ENCODE results near the gene C1QB.

The C1QB gene

DNA sequence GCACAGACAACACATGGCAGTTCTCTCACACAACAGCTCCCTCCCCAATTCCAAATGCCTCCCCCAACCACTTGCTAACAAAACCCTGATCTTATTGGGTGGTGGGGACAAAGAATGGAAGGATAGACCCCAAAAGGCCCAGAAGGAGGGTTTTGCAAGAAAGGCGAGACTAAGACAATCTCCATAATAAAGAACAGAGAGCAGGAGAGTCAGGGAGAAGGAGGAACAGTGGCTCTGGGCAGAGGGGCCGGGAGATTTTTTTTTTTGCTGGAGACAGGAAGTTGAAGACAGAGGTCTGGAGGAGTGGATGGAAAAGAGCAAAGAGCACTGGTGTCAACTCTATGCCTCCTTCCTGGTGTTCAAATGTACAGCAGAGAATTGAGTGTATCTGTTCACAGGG is 23.1 kb upstream of the C1QB start:
- H3K27me3 ChIP-seq (ENCODE audit: low read depth, low read length) = no peaks in the 10 kb centered on the region
- H3K36me3 ChIP-seq (replicated peaks; ENCODE audit: low read depth, low read length) = no peaks in the 10 kb centered on the region
- H3K79me2 ChIP-seq (ENCODE audit: low read length) = no peaks in the 10 kb centered on the region
- no peaks in the 10 kb centered on the region for H3K4me1 ChIP-seq (ENCODE audit: low read length)
- no peak overlapping the region for H3K4me3 ChIP-seq (ENCODE audit: low read length)
- no peaks in the 10 kb centered on the region for H4K20me1 ChIP-seq (ENCODE audit: insufficient read depth, low read length)
- TF ChIP-seq, protein P1, sequence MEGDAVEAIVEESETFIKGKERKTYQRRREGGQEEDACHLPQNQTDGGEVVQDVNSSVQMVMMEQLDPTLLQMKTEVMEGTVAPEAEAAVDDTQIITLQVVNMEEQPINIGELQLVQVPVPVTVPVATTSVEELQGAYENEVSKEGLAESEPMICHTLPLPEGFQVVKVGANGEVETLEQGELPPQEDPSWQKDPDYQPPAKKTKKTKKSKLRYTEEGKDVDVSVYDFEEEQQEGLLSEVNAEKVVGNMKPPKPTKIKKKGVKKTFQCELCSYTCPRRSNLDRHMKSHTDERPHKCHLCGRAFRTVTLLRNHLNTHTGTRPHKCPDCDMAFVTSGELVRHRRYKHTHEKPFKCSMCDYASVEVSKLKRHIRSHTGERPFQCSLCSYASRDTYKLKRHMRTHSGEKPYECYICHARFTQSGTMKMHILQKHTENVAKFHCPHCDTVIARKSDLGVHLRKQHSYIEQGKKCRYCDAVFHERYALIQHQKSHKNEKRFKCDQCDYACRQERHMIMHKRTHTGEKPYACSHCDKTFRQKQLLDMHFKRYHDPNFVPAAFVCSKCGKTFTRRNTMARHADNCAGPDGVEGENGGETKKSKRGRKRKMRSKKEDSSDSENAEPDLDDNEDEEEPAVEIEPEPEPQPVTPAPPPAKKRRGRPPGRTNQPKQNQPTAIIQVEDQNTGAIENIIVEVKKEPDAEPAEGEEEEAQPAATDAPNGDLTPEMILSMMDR (IDR thresholded peaks at IDR 0.05; ENCODE audit: low read depth, low read length) = no peak
- TF ChIP-seq EZH2phosphoT487 (IDR thresholded peaks at IDR 0.05; ENCODE audit: low read depth) = no peak
- H2AFZ ChIP-seq (ENCODE audit: low read depth, low read length) = no peak overlapping the region
- no peak overlapping the region for H3K27ac ChIP-seq (ENCODE audit: low read length)
- H3K9me3 ChIP-seq (ENCODE audit: insufficient read depth, low read length) = no peaks in the 10 kb centered on the region
- H3K4me2 ChIP-seq (ENCODE audit: low read length) = no peak overlapping the region
- no peak overlapping the region for H3K9ac ChIP-seq (ENCODE audit: low read length)

DNA sequence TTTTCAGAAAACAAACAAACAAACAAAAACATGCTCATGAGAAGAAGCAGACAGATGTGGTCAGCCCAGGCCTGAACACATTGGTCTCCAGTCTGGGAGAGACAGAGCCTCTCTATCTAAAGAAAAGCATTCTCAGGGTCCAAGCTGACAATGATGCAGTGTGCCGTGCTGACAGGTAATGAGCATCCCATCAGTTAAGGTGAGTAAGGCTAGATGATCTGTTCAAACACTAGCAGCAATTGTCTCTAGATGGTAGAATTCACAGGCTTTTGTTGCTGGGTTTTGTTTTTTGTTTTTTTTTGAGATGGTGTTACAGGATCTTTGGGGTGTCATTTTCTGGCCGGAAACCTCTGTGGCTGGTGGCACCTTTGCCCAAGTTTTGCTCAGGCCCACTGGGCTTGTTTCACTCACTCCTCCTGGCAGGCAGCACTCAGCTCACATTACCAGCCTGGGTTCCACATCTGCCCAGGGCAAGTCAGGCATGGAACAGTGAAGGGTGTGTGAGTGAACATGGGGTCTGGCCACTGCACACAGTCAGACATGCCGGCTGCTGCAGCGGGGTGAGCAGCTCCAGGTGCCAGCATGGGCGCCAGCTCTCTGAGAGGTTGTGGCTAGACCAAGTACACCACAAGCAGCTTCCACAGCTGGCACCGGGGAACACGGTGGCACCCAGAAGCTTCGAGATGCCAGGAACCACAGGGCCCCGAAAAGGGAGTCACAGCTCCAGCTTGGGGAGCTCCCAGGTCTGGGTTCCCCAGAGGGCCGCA is 19.2 kb upstream of the C1QB start:
- H3K27me3 ChIP-seq (ENCODE audit: low read depth, low read length) = no peaks in the 10 kb centered on the region

DNA sequence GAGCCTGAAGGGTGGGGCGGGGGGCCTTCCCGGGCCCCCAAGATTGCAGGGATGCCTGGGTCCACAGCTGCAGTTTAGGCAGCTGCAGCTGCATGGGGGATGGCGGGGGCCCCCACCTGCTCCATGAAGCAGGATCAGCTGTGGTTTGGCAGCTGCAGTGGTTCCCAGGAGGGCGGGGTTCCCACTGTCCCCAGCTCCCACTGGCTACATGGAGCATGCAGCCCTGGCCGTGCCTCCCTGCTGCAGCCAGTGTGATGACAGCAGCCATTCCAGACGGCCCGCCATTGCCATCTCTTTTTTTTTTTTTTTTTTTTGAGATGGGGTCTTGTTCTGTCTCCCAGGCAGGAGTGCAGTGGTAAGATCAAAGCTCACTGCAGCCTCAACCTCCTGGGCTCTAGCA is 17.6 kb upstream of the C1QB start:
- Histone ChIP-seq H3K4me1 (ENCODE audit: low read length) (no peaks in the 10 kb centered on the region; the same call in 1 of the 2 replicates), H2AFZ (ENCODE audit: low read depth, low read length) (no peak overlapping the region), H4K20me1 (ENCODE audit: insufficient read depth, low read length) (no peaks in the 10 kb centered on the region), H3K4me3 (ENCODE audit: low read length) (no peak overlapping the region), H3K4me2 (ENCODE audit: low read length) (no peak overlapping the region), H3K27ac (ENCODE audit: low read length) (no peak overlapping the region), H3K27me3 (ENCODE audit: low read depth, low read length) (no peaks in the 10 kb centered on the region), H3K79me2 (ENCODE audit: low read length) (no peaks in the 10 kb centered on the region), H3K9ac (ENCODE audit: low read length) (no peak overlapping the region), H3K9me3 (ENCODE audit: insufficient read depth, low read length) (no peaks in the 10 kb centered on the region), H3K36me3 (replicated peaks; ENCODE audit: low read depth, low read length) (no peaks in the 10 kb centered on the region)
- TF ChIP-seq, protein P1 (IDR thresholded peaks at IDR 0.05; ENCODE audit: low read depth, low read length) = no peak
- no peak for TF ChIP-seq EZH2phosphoT487 (IDR thresholded peaks at IDR 0.05; ENCODE audit: low read depth)

More for the DNA sequence above, 19.2 kb upstream of the C1QB start:
- Histone ChIP-seq H3K4me2 (ENCODE audit: low read length) (no peak overlapping the region), H2AFZ (ENCODE audit: low read depth, low read length) (no peak overlapping the region), H3K4me1 (ENCODE audit: low read length) (no peaks in the 10 kb centered on the region; the same call in 1 of the 2 replicates), H3K9ac (ENCODE audit: low read length) (no peak overlapping the region), H4K20me1 (ENCODE audit: insufficient read depth, low read length) (no peaks in the 10 kb centered on the region), H3K79me2 (ENCODE audit: low read length) (no peaks in the 10 kb centered on the region), H3K36me3 (replicated peaks; ENCODE audit: low read depth, low read length) (no peaks in the 10 kb centered on the region), H3K9me3 (ENCODE audit: insufficient read depth, low read length) (no peaks in the 10 kb centered on the region), H3K4me3 (ENCODE audit: low read length) (no peak overlapping the region), H3K27ac (ENCODE audit: low read length) (no peak overlapping the region)
- TF ChIP-seq, protein P1 (IDR thresholded peaks at IDR 0.05; ENCODE audit: low read depth, low read length) = no peak
- TF ChIP-seq EZH2phosphoT487 (IDR thresholded peaks at IDR 0.05; ENCODE audit: low read depth) = no peak

DNA sequence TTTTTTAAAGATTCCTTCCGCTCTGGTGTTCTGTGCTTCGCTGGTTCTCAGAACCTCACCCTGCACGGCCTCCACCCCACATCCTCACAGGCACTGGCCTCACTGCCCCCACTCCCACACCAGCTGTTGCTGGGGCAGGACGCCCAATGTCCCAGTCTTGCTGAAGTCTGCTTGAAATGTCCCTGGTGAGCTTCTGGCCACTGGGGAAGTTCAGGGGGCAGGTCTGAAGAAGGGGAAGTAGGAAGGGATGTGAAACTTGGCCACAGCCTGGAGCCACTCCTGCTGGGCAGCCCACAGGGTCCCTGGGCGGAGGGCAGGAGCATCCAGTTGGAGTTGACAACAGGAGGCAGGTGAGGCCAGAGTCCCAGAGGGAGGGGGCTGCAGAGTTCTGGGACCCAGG is 16.7 kb upstream of the C1QB start, which contains the start of gene C1QA:
Gene C1QA, plus strand, starts transcription at position 276 of the 400 bp plus-strand sequence. CDS start 989 bp downstream, outside the sequence.
- Histone ChIP-seq H3K27me3 (ENCODE audit: low read depth, low read length) (no peaks in the 10 kb centered on the region), H3K36me3 (replicated peaks; ENCODE audit: low read depth, low read length) (no peaks in the 10 kb centered on the region), H3K27ac (ENCODE audit: low read length) (no peak within 1 kb of the TSS), H3K79me2 (ENCODE audit: low read length) (no peaks in the 10 kb centered on the region), H3K4me2 (ENCODE audit: low read length) (no peak within 1 kb of the TSS), H3K4me3 (ENCODE audit: low read length) (no peak within 1 kb of the TSS), H3K9ac (ENCODE audit: low read length) (no peak within 1 kb of the TSS), H2AFZ (ENCODE audit: low read depth, low read length) (no peak within 1 kb of the TSS), H3K9me3 (ENCODE audit: insufficient read depth, low read length) (no peaks in the 10 kb centered on the region), H3K4me1 (ENCODE audit: low read length) (no peaks in the 10 kb centered on the region; the same call in 1 of the 2 replicates), H4K20me1 (ENCODE audit: insufficient read depth, low read length) (no peaks in the 10 kb centered on the region)
- TF ChIP-seq EZH2phosphoT487 (IDR thresholded peaks at IDR 0.05; ENCODE audit: low read depth) = no peak
- TF ChIP-seq, protein P1 (IDR thresholded peaks at IDR 0.05; ENCODE audit: low read depth, low read length) = no peak
